WTC11 (cell line): Measurements from ENCODE around the gene CARD19.

Experiments used
- JUN ChIP-seq: sonication (generic); formaldehyde crosslinking; IDR thresholded peaks from 2 replicates; pipeline ENCODE4 v1.8.0; 2023; ENCODE audit warnings: mild to moderate bottlenecking, missing genetic modification reagents
- NFE2L1 ChIP-seq: sonication (generic); formaldehyde crosslinking; IDR thresholded peaks from 2 replicates; pipeline ENCODE4 v1.8.1; 2023; ENCODE audit warnings: missing genetic modification reagents
- NR3C1 ChIP-seq: sonication (generic); formaldehyde crosslinking; conservative IDR thresholded peaks from 2 replicates; pipeline ENCODE4 v1.8.1; 2023; ENCODE audit warnings: low read depth, mild to moderate bottlenecking, missing genetic modification reagents
- SP1 ChIP-seq: sonication (generic); formaldehyde crosslinking; conservative IDR thresholded peaks from 2 replicates; pipeline ENCODE4 v1.8.1; 2022; ENCODE audit warnings: missing genetic modification reagents
- ZNF138 ChIP-seq: sonication (generic); formaldehyde crosslinking; conservative IDR thresholded peaks from 2 replicates; pipeline ENCODE4 v1.8.1; 2022; ENCODE audit warnings: mild to moderate bottlenecking, moderate library complexity, missing genetic modification reagents
- TF ChIP-seq, protein P1 (sequence below): fragments of 200-600 bp; IDR thresholded peaks from 2 replicates; pipeline ENCODE4 v1.8.0; 2022; ENCODE audit warnings: antibody characterized with exemption
- TF ChIP-seq, protein P2 (sequence below): sonication (generic); formaldehyde crosslinking; conservative IDR thresholded peaks from 2 replicates; pipeline ENCODE4 v1.8.1; 2022; ENCODE audit warnings: mild to moderate bottlenecking, missing genetic modification reagents
- TF ChIP-seq, protein P3 (sequence below): sonication (generic); formaldehyde crosslinking; IDR thresholded peaks from 2 replicates; pipeline ENCODE4 v1.8.1; 2023; ENCODE audit warnings: mild to moderate bottlenecking, missing genetic modification reagents, moderate library complexity
- TF ChIP-seq, protein P4 (sequence below): sonication (generic); formaldehyde crosslinking; IDR thresholded peaks from 2 replicates; pipeline ENCODE4 v1.8.0; 2023; ENCODE audit warnings: missing genetic modification reagents, mild to moderate bottlenecking, borderline replicate concordance
- TF ChIP-seq, protein P5 (sequence below): sonication (generic); formaldehyde crosslinking; IDR thresholded peaks from 2 replicates; pipeline ENCODE4 v1.8.0; 2022; ENCODE audit warnings: mild to moderate bottlenecking, missing genetic modification reagents
- TF ChIP-seq, protein P6 (sequence below): sonication (generic); formaldehyde crosslinking; IDR thresholded peaks from 2 replicates; pipeline ENCODE4 v1.8.1; 2023; ENCODE audit warnings: mild to moderate bottlenecking, missing genetic modification reagents

DNA sequence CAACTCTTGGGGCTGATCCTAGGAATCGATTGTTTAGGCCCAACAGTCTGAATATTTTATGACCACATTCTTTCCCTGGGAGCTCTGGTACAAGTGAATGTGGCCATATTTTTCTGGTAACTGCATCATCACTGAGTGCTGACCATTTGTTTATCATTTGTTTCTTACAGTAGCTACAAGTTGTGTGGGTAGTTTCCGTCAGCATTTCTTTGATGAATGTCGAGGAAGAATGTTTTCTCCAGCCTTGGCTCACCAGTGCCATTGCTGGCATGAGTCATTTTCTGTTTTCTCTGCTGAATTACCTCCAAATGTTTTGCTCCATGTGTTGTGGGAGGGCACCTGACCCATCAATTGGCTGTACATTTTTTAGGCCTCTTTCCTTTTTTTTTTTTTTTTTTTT is 14.1 kb upstream of the CARD19 start:
- TF ChIP-seq, protein P1, sequence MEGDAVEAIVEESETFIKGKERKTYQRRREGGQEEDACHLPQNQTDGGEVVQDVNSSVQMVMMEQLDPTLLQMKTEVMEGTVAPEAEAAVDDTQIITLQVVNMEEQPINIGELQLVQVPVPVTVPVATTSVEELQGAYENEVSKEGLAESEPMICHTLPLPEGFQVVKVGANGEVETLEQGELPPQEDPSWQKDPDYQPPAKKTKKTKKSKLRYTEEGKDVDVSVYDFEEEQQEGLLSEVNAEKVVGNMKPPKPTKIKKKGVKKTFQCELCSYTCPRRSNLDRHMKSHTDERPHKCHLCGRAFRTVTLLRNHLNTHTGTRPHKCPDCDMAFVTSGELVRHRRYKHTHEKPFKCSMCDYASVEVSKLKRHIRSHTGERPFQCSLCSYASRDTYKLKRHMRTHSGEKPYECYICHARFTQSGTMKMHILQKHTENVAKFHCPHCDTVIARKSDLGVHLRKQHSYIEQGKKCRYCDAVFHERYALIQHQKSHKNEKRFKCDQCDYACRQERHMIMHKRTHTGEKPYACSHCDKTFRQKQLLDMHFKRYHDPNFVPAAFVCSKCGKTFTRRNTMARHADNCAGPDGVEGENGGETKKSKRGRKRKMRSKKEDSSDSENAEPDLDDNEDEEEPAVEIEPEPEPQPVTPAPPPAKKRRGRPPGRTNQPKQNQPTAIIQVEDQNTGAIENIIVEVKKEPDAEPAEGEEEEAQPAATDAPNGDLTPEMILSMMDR, result no peak
- TF ChIP-seq JUN (CRISPR knock-in tag), result no peak
- TF ChIP-seq NR3C1 (CRISPR knock-in tag), result no peak
- no peak for TF ChIP-seq SP1 (CRISPR knock-in tag)
- TF ChIP-seq, protein P2, sequence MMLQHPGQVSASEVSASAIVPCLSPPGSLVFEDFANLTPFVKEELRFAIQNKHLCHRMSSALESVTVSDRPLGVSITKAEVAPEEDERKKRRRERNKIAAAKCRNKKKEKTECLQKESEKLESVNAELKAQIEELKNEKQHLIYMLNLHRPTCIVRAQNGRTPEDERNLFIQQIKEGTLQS (CRISPR knock-in tag), result no peak
- TF ChIP-seq, protein P3, sequence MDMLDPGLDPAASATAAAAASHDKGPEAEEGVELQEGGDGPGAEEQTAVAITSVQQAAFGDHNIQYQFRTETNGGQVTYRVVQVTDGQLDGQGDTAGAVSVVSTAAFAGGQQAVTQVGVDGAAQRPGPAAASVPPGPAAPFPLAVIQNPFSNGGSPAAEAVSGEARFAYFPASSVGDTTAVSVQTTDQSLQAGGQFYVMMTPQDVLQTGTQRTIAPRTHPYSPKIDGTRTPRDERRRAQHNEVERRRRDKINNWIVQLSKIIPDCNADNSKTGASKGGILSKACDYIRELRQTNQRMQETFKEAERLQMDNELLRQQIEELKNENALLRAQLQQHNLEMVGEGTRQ, result no peak
- TF ChIP-seq NFE2L1 (CRISPR knock-in tag), result no peak
- TF ChIP-seq, protein P4, sequence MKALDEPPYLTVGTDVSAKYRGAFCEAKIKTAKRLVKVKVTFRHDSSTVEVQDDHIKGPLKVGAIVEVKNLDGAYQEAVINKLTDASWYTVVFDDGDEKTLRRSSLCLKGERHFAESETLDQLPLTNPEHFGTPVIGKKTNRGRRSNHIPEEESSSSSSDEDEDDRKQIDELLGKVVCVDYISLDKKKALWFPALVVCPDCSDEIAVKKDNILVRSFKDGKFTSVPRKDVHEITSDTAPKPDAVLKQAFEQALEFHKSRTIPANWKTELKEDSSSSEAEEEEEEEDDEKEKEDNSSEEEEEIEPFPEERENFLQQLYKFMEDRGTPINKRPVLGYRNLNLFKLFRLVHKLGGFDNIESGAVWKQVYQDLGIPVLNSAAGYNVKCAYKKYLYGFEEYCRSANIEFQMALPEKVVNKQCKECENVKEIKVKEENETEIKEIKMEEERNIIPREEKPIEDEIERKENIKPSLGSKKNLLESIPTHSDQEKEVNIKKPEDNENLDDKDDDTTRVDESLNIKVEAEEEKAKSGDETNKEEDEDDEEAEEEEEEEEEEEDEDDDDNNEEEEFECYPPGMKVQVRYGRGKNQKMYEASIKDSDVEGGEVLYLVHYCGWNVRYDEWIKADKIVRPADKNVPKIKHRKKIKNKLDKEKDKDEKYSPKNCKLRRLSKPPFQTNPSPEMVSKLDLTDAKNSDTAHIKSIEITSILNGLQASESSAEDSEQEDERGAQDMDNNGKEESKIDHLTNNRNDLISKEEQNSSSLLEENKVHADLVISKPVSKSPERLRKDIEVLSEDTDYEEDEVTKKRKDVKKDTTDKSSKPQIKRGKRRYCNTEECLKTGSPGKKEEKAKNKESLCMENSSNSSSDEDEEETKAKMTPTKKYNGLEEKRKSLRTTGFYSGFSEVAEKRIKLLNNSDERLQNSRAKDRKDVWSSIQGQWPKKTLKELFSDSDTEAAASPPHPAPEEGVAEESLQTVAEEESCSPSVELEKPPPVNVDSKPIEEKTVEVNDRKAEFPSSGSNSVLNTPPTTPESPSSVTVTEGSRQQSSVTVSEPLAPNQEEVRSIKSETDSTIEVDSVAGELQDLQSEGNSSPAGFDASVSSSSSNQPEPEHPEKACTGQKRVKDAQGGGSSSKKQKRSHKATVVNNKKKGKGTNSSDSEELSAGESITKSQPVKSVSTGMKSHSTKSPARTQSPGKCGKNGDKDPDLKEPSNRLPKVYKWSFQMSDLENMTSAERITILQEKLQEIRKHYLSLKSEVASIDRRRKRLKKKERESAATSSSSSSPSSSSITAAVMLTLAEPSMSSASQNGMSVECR (CRISPR knock-in tag), result no peak
- TF ChIP-seq, protein P5, sequence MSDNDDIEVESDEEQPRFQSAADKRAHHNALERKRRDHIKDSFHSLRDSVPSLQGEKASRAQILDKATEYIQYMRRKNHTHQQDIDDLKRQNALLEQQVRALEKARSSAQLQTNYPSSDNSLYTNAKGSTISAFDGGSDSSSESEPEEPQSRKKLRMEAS (CRISPR knock-in tag), result no peak
- TF ChIP-seq ZNF138 (CRISPR knock-in tag), result no peak
- TF ChIP-seq, protein P6, sequence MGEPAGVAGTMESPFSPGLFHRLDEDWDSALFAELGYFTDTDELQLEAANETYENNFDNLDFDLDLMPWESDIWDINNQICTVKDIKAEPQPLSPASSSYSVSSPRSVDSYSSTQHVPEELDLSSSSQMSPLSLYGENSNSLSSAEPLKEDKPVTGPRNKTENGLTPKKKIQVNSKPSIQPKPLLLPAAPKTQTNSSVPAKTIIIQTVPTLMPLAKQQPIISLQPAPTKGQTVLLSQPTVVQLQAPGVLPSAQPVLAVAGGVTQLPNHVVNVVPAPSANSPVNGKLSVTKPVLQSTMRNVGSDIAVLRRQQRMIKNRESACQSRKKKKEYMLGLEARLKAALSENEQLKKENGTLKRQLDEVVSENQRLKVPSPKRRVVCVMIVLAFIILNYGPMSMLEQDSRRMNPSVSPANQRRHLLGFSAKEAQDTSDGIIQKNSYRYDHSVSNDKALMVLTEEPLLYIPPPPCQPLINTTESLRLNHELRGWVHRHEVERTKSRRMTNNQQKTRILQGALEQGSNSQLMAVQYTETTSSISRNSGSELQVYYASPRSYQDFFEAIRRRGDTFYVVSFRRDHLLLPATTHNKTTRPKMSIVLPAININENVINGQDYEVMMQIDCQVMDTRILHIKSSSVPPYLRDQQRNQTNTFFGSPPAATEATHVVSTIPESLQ (CRISPR knock-in tag), result no peak
